Mesenchymal stem cell (in vitro differentiated cells and primary cell): ENCODE results near the gene ANTXR2.

Source experiments
- DNase-seq: peaks from one replicate; pipeline ENCODE4 v3.0.0-alpha.2; 2013
- H2AFZ ChIP-seq: one replicate; pipeline ENCODE4 v1.6.1; 2013; ENCODE audit warnings: low read depth, mild to moderate bottlenecking, control low read depth, inconsistent platforms, low read length, moderate library complexity
- H2AK5ac ChIP-seq: 2 replicates; pipeline ENCODE4 v1.6.1; 2013; ENCODE audit warnings: low read length, moderate library complexity, mild to moderate bottlenecking, inconsistent platforms; ENCODE audit not compliant: severe bottlenecking
- H2BK120ac ChIP-seq: one replicate; pipeline ENCODE4 v1.6.1; 2013; ENCODE audit warnings: low read depth, mild to moderate bottlenecking, inconsistent platforms, low read length, moderate library complexity
- H2BK12ac ChIP-seq, 2 experiments: one replicate each; pipeline ENCODE4 v1.6.1; 2013; ENCODE audit warnings: inconsistent platforms in 2 of 2, low read length in 2 of 2, mild to moderate bottlenecking in 2 of 2, moderate library complexity in 2 of 2, control low read depth in 1 of 2
- H2BK15ac ChIP-seq: one replicate; pipeline ENCODE4 v1.6.1; 2013; ENCODE audit warnings: mild to moderate bottlenecking, low read depth, inconsistent platforms; ENCODE audit not compliant: poor library complexity, severe bottlenecking
- H2BK5ac ChIP-seq: 2 replicates; pipeline ENCODE4 v1.6.1; 2013; ENCODE audit warnings: low read depth, mild to moderate bottlenecking, low read length, control low read depth, inconsistent platforms; ENCODE audit not compliant: poor library complexity, severe bottlenecking
- H3K14ac ChIP-seq, 2 experiments: one replicate each; pipeline ENCODE4 v1.6.1; 2013; ENCODE audit warnings: inconsistent platforms in 2 of 2, low read length in 2 of 2, control low read depth in 1 of 2, mild to moderate bottlenecking in 1 of 2, moderate library complexity in 1 of 2
- H3K18ac ChIP-seq, 2 experiments: one replicate each; pipeline ENCODE4 v1.6.1; 2013; ENCODE audit warnings: inconsistent platforms in 2 of 2, low read length in 2 of 2, control low read depth in 1 of 2, low read depth in 1 of 2, mild to moderate bottlenecking in 1 of 2
- H3K23ac ChIP-seq, 2 experiments: one replicate each; pipeline ENCODE4 v1.6.1; 2013; ENCODE audit warnings: inconsistent platforms in 2 of 2, low read length in 2 of 2, mild to moderate bottlenecking in 2 of 2, moderate library complexity in 2 of 2, control low read depth in 1 of 2
- H3K27ac ChIP-seq: 2 replicates; pipeline ENCODE4 v1.5.1; 2013; ENCODE audit warnings: mild to moderate bottlenecking, moderate library complexity, low read length, control low read depth, inconsistent platforms; ENCODE audit not compliant: poor library complexity, severe bottlenecking
- H3K27me3 ChIP-seq, 2 experiments: 2 replicates each; pipeline versions ENCODE4 v1.6.1 to v1.7.0; 2013; ENCODE audit warnings: low read length in 2 of 2, mild to moderate bottlenecking in 2 of 2, moderate library complexity in 2 of 2, control low read depth in 1 of 2, inconsistent platforms in 1 of 2; ENCODE audit not compliant: control insufficient read depth in 1 of 2, insufficient read depth in 1 of 2
- H3K36me3 ChIP-seq, 2 experiments: 2 replicates each; pipeline versions ENCODE4 v1.6.1 to v1.7.0; 2013; ENCODE audit warnings: low read length in 2 of 2, control low read depth in 1 of 2, inconsistent platforms in 1 of 2, low read depth in 1 of 2, mild to moderate bottlenecking in 1 of 2; ENCODE audit not compliant: insufficient read depth in 2 of 2, control insufficient read depth in 1 of 2
- H3K4ac ChIP-seq, 2 experiments: one replicate each; pipeline ENCODE4 v1.6.1; 2013; ENCODE audit warnings: inconsistent platforms in 2 of 2, low read length in 2 of 2, mild to moderate bottlenecking in 2 of 2, moderate library complexity in 2 of 2, control low read depth in 1 of 2, low read depth in 1 of 2
- H3K4me1 ChIP-seq: 2 replicates; pipeline ENCODE4 v1.6.1; 2013; ENCODE audit warnings: low read depth, low read length, control low read depth; ENCODE audit not compliant: control insufficient read depth, insufficient read depth
- H3K4me2 ChIP-seq: 2 replicates; pipeline ENCODE4 v1.6.1; 2013; ENCODE audit warnings: low read length, mild to moderate bottlenecking, inconsistent platforms; ENCODE audit not compliant: poor library complexity, severe bottlenecking
- H3K4me3 ChIP-seq, 2 experiments: 2 replicates each; pipeline versions ENCODE4 v1.5.1 to v1.7.0; 2013; ENCODE audit warnings: low read length in 2 of 2, mild to moderate bottlenecking in 2 of 2, control low read depth in 1 of 2, low read depth in 1 of 2; ENCODE audit not compliant: insufficient read depth in 1 of 2
- H3K79me1 ChIP-seq: replicated peaks from 2 replicates; pipeline ENCODE4 v1.6.1; 2013; ENCODE audit warnings: mild to moderate bottlenecking, control low read depth, low read length, inconsistent platforms; ENCODE audit not compliant: poor library complexity, severe bottlenecking
- H3K9ac ChIP-seq: 2 replicates; pipeline ENCODE4 v1.7.0; 2013; ENCODE audit warnings: mild to moderate bottlenecking, low read length, moderate library complexity
- H3K9me3 ChIP-seq: 2 replicates; pipeline ENCODE4 v1.7.0; 2013; ENCODE audit warnings: mild to moderate bottlenecking, low read length; ENCODE audit not compliant: control insufficient read depth
- H4K8ac ChIP-seq: one replicate; pipeline ENCODE4 v1.6.1; 2013; ENCODE audit warnings: inconsistent platforms, mild to moderate bottlenecking, low read length, moderate library complexity
- H4K91ac ChIP-seq: one replicate; pipeline ENCODE4 v1.6.1; 2013; ENCODE audit warnings: mild to moderate bottlenecking, low read length, inconsistent platforms
- whole genome bisulfite sequencing: methylation state at CpG from one replicate; pipeline ENCODE4 v1.1.7; 2013; ENCODE audit warnings: mixed read lengths; 5-methylcytosine and 5-hydroxymethylcytosine counted together

Gene ANTXR2

GRCh38 chr4:79964400-79965211 is 108.4 kb downstream of the ANTXR2 start:
- Histone ChIP-seq H3K4me2 (peak overlapping the region; percentile 0), H3K14ac (no peak overlapping the region), H3K23ac (no peak overlapping the region), H2BK5ac (no peak overlapping the region), H3K18ac (peak overlapping the region; percentile 37 to 72), H3K36me3 (peaks cover 9 to 62% of the 10 kb centered on the region in 2 experiments), H4K8ac (peak overlapping the region; percentile 51), H3K79me1 (peaks cover 4% of the 10 kb centered on the region), H2BK12ac (peak overlapping the region in 1 of 2 experiments; percentile 54), H2AFZ (peak overlapping the region; percentile 5), H3K27me3 (no peaks in the 10 kb centered on the region), H2BK120ac (no peak overlapping the region), H3K27ac (no peak overlapping the region), H4K91ac (peak overlapping the region; percentile 22), H2BK15ac (no peak overlapping the region), H3K4ac (peak overlapping the region; percentile 67 to 69), H2AK5ac (no peak overlapping the region), H3K4me1 (no peaks in the 10 kb centered on the region), H3K9me3 (no peaks in the 10 kb centered on the region), H3K9ac (no peak overlapping the region), H3K4me3 (no peak overlapping the region)
- DNase-seq, result peak; percentile 59
- WGBS, result 69% methylated on average over 59 of the region's 60 CpGs

GRCh38 chr4:79964020-79964399 is 109.0 kb downstream of the ANTXR2 start:
- H4K8ac ChIP-seq, result no peak overlapping the region
- no peak for DNase-seq
- peaks cover 9 to 65% of the 10 kb centered on the region in 2 experiments for H3K36me3 ChIP-seq
- no peak overlapping the region for H2BK5ac ChIP-seq
- H3K79me1 ChIP-seq, result peaks cover 4% of the 10 kb centered on the region
- H3K27ac ChIP-seq, result no peak overlapping the region
- no peak overlapping the region for H3K23ac ChIP-seq
- H2BK12ac ChIP-seq, result no peak overlapping the region
- no peaks in the 10 kb centered on the region for H3K4me1 ChIP-seq
- no peak overlapping the region for H2BK15ac ChIP-seq
- H3K4me3 ChIP-seq, result no peak overlapping the region
- no peak overlapping the region for H2BK120ac ChIP-seq
- no peaks in the 10 kb centered on the region for H3K9me3 ChIP-seq
- H3K18ac ChIP-seq, result no peak overlapping the region
- no peak overlapping the region for H3K4ac ChIP-seq
- H4K91ac ChIP-seq, result no peak overlapping the region
- no peak overlapping the region for H3K14ac ChIP-seq
- no peak overlapping the region for H2AK5ac ChIP-seq
- no peak overlapping the region for H2AFZ ChIP-seq
- no peaks in the 10 kb centered on the region for H3K27me3 ChIP-seq
- 87% methylated on average over 6 of the region's 8 CpGs for WGBS
- no peak overlapping the region for H3K9ac ChIP-seq
- no peak overlapping the region for H3K4me2 ChIP-seq

GRCh38 chr4:79959652-79960051 is 113.4 kb downstream of the ANTXR2 start:
- Histone ChIP-seq H3K27me3 (no peaks in the 10 kb centered on the region), H4K91ac (no peak overlapping the region), H2BK120ac (no peak overlapping the region), H3K4me3 (no peak overlapping the region), H3K4me2 (no peak overlapping the region), H3K79me1 (peaks cover 4% of the 10 kb centered on the region), H2BK5ac (no peak overlapping the region), H3K4ac (no peak overlapping the region), H3K9ac (no peak overlapping the region), H2BK12ac (no peak overlapping the region), H3K36me3 (peaks cover 5 to 81% of the 10 kb centered on the region in 2 experiments), H3K27ac (no peak overlapping the region), H3K18ac (no peak overlapping the region), H3K23ac (no peak overlapping the region), H2AK5ac (no peak overlapping the region), H2BK15ac (no peak overlapping the region), H3K9me3 (no peaks in the 10 kb centered on the region), H4K8ac (no peak overlapping the region), H2AFZ (no peak overlapping the region), H3K4me1 (no peaks in the 10 kb centered on the region), H3K14ac (no peak overlapping the region)
- no peak for DNase-seq
- WGBS, result 94% methylated on average over 6 of the region's 7 CpGs

GRCh38 chr4:79958466-79959264 is 114.4 kb downstream of the ANTXR2 start:
- Histone ChIP-seq H3K9me3 (no peaks in the 10 kb centered on the region), H3K4me3 (no peak overlapping the region)
- WGBS, result 60% methylated on average over 1 of the region's 5 CpGs

More at GRCh38 chr4:79958466-79959264, 114.4 kb downstream of the ANTXR2 start:
- Histone ChIP-seq H3K23ac (no peak overlapping the region), H3K36me3 (peaks cover 0 to 77% of the 10 kb centered on the region in 2 experiments), H3K27ac (no peak overlapping the region), H3K27me3 (no peaks in the 10 kb centered on the region), H2AK5ac (no peak overlapping the region), H3K4ac (no peak overlapping the region), H4K8ac (no peak overlapping the region), H2BK5ac (no peak overlapping the region), H3K79me1 (peaks cover 4% of the 10 kb centered on the region), H2BK15ac (no peak overlapping the region), H2BK12ac (no peak overlapping the region), H3K9ac (no peak overlapping the region), H3K4me2 (no peak overlapping the region), H3K14ac (no peak overlapping the region), H2BK120ac (no peak overlapping the region), H3K4me1 (no peaks in the 10 kb centered on the region), H2AFZ (no peak overlapping the region), H3K18ac (no peak overlapping the region), H4K91ac (no peak overlapping the region)
- DNase-seq, result no peak
